GM18517 (cell line): ENCODE measurements around the gene BANF2.

ENCODE experiments used
- ATAC-seq: cut with Tn5 transposase; IDR thresholded peaks from one replicate; pipeline ENCODE4 v1.9.1; 2021; ENCODE audit warnings: mild to moderate bottlenecking, moderate library complexity; ENCODE audit not compliant: unreplicated experiment

BANF2 gene

GRCh38 chr20:17663486-17663885, 36.3 kb upstream of the BANF2 start:
- ATAC-seq = no peak

GRCh38 chr20:17664025-17664633, 35.6 kb upstream of the BANF2 start:
- ATAC-seq = no peak

GRCh38 chr20:17665756-17666155, 34.0 kb upstream of the BANF2 start:
- ATAC-seq = no peak

- no peak for ATAC-seq
These were observed 33.3 kb upstream of the BANF2 start for GRCh38 chr20:17666481-17666880.

GRCh38 chr20:17667445-17667844, 32.3 kb upstream of the BANF2 start:
- no peak for ATAC-seq

GRCh38 chr20:17668432-17668831, 31.3 kb upstream of the BANF2 start:
- ATAC-seq = no peak

GRCh38 chr20:17669306-17669931, 30.3 kb upstream of the BANF2 start:
- no peak for ATAC-seq

GRCh38 chr20:17671011-17671410, 28.8 kb upstream of the BANF2 start:
- ATAC-seq = no peak

GRCh38 chr20:17671565-17671964, 28.2 kb upstream of the BANF2 start:
- no peak for ATAC-seq

GRCh38 chr20:17673084-17673483, 26.7 kb upstream of the BANF2 start:
- no peak for ATAC-seq

- no peak for ATAC-seq
These were observed 24.8 kb upstream of the BANF2 start for GRCh38 chr20:17674722-17675518.

- no peak for ATAC-seq
These were observed 24.0 kb upstream of the BANF2 start for GRCh38 chr20:17675519-17676377.

GRCh38 chr20:17676378-17676759, 23.4 kb upstream of the BANF2 start:
- ATAC-seq = no peak

- no peak for ATAC-seq
These were observed 22.8 kb upstream of the BANF2 start for GRCh38 chr20:17676942-17677341.

- ATAC-seq = no peak
These were observed 21.5 kb upstream of the BANF2 start for GRCh38 chr20:17678295-17678694.

GRCh38 chr20:17678886-17679285, 20.9 kb upstream of the BANF2 start:
- ATAC-seq = no peak

- no peak for ATAC-seq
These were observed 19.6 kb upstream of the BANF2 start for GRCh38 chr20:17679941-17680835.

GRCh38 chr20:17680836-17681725, 18.7 kb upstream of the BANF2 start:
- peak; percentile 41 for ATAC-seq

GRCh38 chr20:17681726-17682102, 18.1 kb upstream of the BANF2 start:
- peak; percentile 8 for ATAC-seq
